LNCAP (cell line): ENCODE data around the gene SSPN.

Experiments used
- CTCF ChIP-seq: fragments of 450-650 bp; IDR thresholded peaks from 2 replicates; pipeline ENCODE4 v1.5.1; 2017; ENCODE audit warnings: mild to moderate bottlenecking

The SSPN gene

GRCh38 chr12:26203167-26203780, 7.9 kb downstream of the SSPN start:
- TF ChIP-seq CTCF: no peak

- TF ChIP-seq CTCF: no peak
Observed at GRCh38 chr12:26204612-26205289, 9.4 kb downstream of the SSPN start.

- TF ChIP-seq CTCF: no peak
Observed at GRCh38 chr12:26205298-26205697, 9.9 kb downstream of the SSPN start.

DNA sequence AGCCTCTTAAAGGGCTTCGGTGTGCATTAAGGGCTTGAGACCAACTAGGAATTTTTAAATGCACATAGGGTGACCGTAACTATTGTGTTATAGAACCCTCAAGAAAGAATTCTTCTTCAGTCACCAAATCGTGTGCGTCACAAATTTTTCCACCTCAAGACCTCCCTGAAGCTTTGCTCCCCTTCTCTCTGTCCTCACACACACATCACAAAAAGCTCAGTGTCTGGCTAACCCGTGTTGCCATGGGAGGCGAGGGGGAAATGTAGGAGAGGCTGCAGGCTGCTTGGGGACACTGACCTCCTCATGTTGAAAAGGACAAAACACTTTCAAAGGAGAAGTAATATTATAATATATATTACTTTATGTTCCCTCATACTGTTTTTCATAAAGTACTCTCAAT, 10.6 kb downstream of the SSPN start:
- no peak for TF ChIP-seq CTCF

GRCh38 chr12:26211331-26211730, 16.0 kb downstream of the SSPN start:
- no peak for TF ChIP-seq CTCF

DNA sequence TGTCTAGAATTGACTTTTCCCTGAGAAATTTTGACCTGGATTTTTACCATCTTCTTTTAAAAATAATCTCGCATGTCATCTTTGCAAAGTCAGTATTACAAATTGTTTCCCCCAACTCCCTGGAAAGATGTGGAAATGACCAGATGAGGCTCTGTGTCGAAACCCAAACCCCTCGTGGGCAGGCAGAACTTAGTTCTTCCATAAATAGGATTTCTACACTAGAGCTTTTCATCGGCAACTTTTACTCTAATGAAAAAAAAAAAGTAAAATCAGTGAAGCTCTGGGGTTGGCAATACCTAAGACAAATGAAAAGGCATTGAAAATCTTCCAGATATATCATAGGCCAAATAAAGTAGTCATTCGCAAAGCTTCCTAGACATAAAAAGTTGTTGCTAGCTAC, 17.0 kb downstream of the SSPN start:
- TF ChIP-seq CTCF: no peak

DNA sequence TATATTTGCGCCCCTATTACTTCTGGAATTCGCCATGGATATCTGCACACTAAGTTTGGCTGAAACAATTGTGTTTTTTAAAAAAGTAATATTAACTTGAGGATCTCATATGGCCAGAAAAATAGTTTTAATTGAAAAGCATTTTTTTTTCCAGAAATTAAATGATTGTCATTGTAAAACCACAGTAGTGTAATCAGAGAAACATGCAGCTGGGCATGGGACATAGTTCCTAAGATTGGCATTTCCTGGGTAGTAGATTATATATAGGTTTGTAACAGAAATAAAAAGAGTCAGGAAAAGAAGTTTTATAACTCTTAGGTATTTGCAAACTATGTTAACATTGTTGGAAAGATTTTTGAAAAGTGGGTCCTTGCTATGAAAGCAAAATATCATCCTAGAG, 17.6 kb downstream of the SSPN start:
- no peak for TF ChIP-seq CTCF
